Measurements from ENCODE around the gene PGAP3.

Gene PGAP3

GRCh38 chr17:39719563-39720355, 31.9 kb upstream of the PGAP3 start:
- no peak for DNase-seq (ENCODE audit: low read depth)
- no peak for TF ChIP-seq CTCF (IDR thresholded peaks at IDR 0.05; ENCODE audit: low read length, missing control alignments)
- no peak overlapping the region for H3K4me3 ChIP-seq (replicated peaks; ENCODE audit: low read depth, low read length)

GRCh38 chr17:39717660-39718059, 29.8 kb upstream of the PGAP3 start:
- DNase-seq (ENCODE audit: low read depth), result no peak
- no peak for TF ChIP-seq CTCF (IDR thresholded peaks at IDR 0.05; ENCODE audit: low read length, missing control alignments)
- H3K4me3 ChIP-seq (replicated peaks; ENCODE audit: low read depth, low read length), result no peak overlapping the region

- H3K4me3 ChIP-seq (replicated peaks; ENCODE audit: low read depth, low read length), result no peak overlapping the region
- no peak for TF ChIP-seq CTCF (IDR thresholded peaks at IDR 0.05; ENCODE audit: low read length, missing control alignments)
- no peak for DNase-seq (ENCODE audit: low read depth)
These were observed 29.2 kb upstream of the PGAP3 start for GRCh38 chr17:39716879-39717536.

- H3K4me3 ChIP-seq (replicated peaks; ENCODE audit: low read depth, low read length), result no peak overlapping the region
- TF ChIP-seq CTCF (IDR thresholded peaks at IDR 0.05; ENCODE audit: low read length, missing control alignments), result no peak
- DNase-seq (ENCODE audit: low read depth), result no peak
These were observed 28.4 kb upstream of the PGAP3 start for GRCh38 chr17:39716073-39716818.

GRCh38 chr17:39715375-39716072, 27.7 kb upstream of the PGAP3 start:
- no peak for TF ChIP-seq CTCF (IDR thresholded peaks at IDR 0.05; ENCODE audit: low read length, missing control alignments)
- no peak overlapping the region for H3K4me3 ChIP-seq (replicated peaks; ENCODE audit: low read depth, low read length)
- DNase-seq (ENCODE audit: low read depth), result no peak

- DNase-seq (ENCODE audit: low read depth), result no peak
- H3K4me3 ChIP-seq (replicated peaks; ENCODE audit: low read depth, low read length), result no peak overlapping the region
- TF ChIP-seq CTCF (IDR thresholded peaks at IDR 0.05; ENCODE audit: low read length, missing control alignments), result no peak
These were observed 26.4 kb upstream of the PGAP3 start for GRCh38 chr17:39714234-39714633.

All from fibroblast of pulmonary artery (primary cell).